Measurements from ENCODE around the gene MTHFD2. TPM values are rescaled to one million over a fixed set of nuclear protein-coding genes. Genes with fewer than 3 reads are reported as not detected.

Gene MTHFD2
- total RNA-seq, 1 donor from 2014 or later: 150 TPM

GRCh38 chr2:74216642-74217041, 18.2 kb downstream of the MTHFD2 start:
- no peak for DNase-seq
- Mint-ChIP-seq H3K4me3 (no peak overlapping the region), H3K4me1 (peaks cover 10% of the 10 kb centered on the region), H3K27me3 (no peaks in the 10 kb centered on the region), H3K9me3 (no peaks in the 10 kb centered on the region), H3K36me3 (ENCODE audit: low read depth) (peaks cover 77% of the 10 kb centered on the region), H3K27ac (no peak overlapping the region)
- POLR2A ChIA-PET: interaction anchor here (0.6 to 1.3 kb wide), 5 partner anchors 10 to 39 kb away, joined by 3 to 5 read pairs (median 3); no protein-coding TSS in a partner anchor
- CTCF ChIA-PET: interaction anchor here (1.5 kb wide), 1 partner anchor 33 kb away, joined by 3 read pairs; no protein-coding TSS in a partner anchor
- intact Hi-C loops (cut with micrococcal nuclease): no loop called here
- no peak for TF ChIP-seq CTCF (IDR thresholded peaks at IDR 0.05)
- ATAC-seq (ENCODE audit: low read depth): no peak

- Mint-ChIP-seq H3K4me3 (no peak overlapping the region), H3K27me3 (no peaks in the 10 kb centered on the region), H3K4me1 (no peaks in the 10 kb centered on the region), H3K36me3 (ENCODE audit: low read depth) (peaks cover 51% of the 10 kb centered on the region), H3K27ac (no peak overlapping the region), H3K9me3 (no peaks in the 10 kb centered on the region)
- ATAC-seq (ENCODE audit: low read depth) (no peak), DNase-seq (no peak)
- TF ChIP-seq CTCF (IDR thresholded peaks at IDR 0.05): no peak
- ChIA-PET POLR2A (no interaction called here), CTCF (interaction anchor here (0.7 kb wide), 1 partner anchor 13 kb away, joined by 3 read pairs; no protein-coding TSS in a partner anchor)
- intact Hi-C loops (cut with micrococcal nuclease): no loop called here
Observed at GRCh38 chr2:74219846-74220486, 21.6 kb downstream of the MTHFD2 start.

- no peak for ATAC-seq (ENCODE audit: low read depth)
- peaks cover 41% of the 10 kb centered on the region for H3K36me3 Mint-ChIP-seq (ENCODE audit: low read depth)
- POLR2A ChIA-PET: no interaction called here
- no peak for DNase-seq
- no peaks in the 10 kb centered on the region for H3K27me3 Mint-ChIP-seq
- no peaks in the 10 kb centered on the region for H3K4me1 Mint-ChIP-seq
- no peak overlapping the region for H3K4me3 Mint-ChIP-seq
- CTCF ChIA-PET: no interaction called here
- H3K27ac Mint-ChIP-seq: no peak overlapping the region
- TF ChIP-seq CTCF (IDR thresholded peaks at IDR 0.05): no peak
- no peaks in the 10 kb centered on the region for H3K9me3 Mint-ChIP-seq
- intact Hi-C loops (cut with micrococcal nuclease): no loop called here
Observed at GRCh38 chr2:74221091-74221490, 22.7 kb downstream of the MTHFD2 start.

- no peak for TF ChIP-seq CTCF (IDR thresholded peaks at IDR 0.05)
- no peak for ATAC-seq (ENCODE audit: low read depth)
- no peaks in the 10 kb centered on the region for H3K27me3 Mint-ChIP-seq
- no peaks in the 10 kb centered on the region for H3K4me1 Mint-ChIP-seq
- CTCF ChIA-PET: no interaction called here
- intact Hi-C loops (cut with micrococcal nuclease): no loop called here
- DNase-seq: no peak
- H3K27ac Mint-ChIP-seq: no peak overlapping the region
- H3K4me3 Mint-ChIP-seq: no peak overlapping the region
- peaks cover 36% of the 10 kb centered on the region for H3K36me3 Mint-ChIP-seq (ENCODE audit: low read depth)
- no peaks in the 10 kb centered on the region for H3K9me3 Mint-ChIP-seq
- POLR2A ChIA-PET: interaction anchor here (0.9 kb wide), 1 partner anchor 49 kb away, joined by 3 read pairs; no protein-coding TSS in a partner anchor
Observed at GRCh38 chr2:74221604-74222299, 23.3 kb downstream of the MTHFD2 start.

- CTCF ChIA-PET: no interaction called here
- no peak for DNase-seq
- intact Hi-C loops (cut with micrococcal nuclease): no loop called here
- no peak overlapping the region for H3K27ac Mint-ChIP-seq
- H3K27me3 Mint-ChIP-seq: no peaks in the 10 kb centered on the region
- no peaks in the 10 kb centered on the region for H3K9me3 Mint-ChIP-seq
- ATAC-seq (ENCODE audit: low read depth): no peak
- no peak overlapping the region for H3K4me3 Mint-ChIP-seq
- POLR2A ChIA-PET: interaction anchor here (0.9 kb wide), 1 partner anchor 50 kb away, joined by 3 read pairs; no protein-coding TSS in a partner anchor
- H3K4me1 Mint-ChIP-seq: no peaks in the 10 kb centered on the region
- H3K36me3 Mint-ChIP-seq (ENCODE audit: low read depth): peaks cover 31% of the 10 kb centered on the region
- TF ChIP-seq CTCF (IDR thresholded peaks at IDR 0.05): no peak
Observed at GRCh38 chr2:74222300-74222650, 23.9 kb downstream of the MTHFD2 start.
